Small intestine (tissue), 7 donors: ENCODE measurements around the gene PTCH1. TPM values are rescaled to one million over a fixed set of nuclear protein-coding genes. Genes with fewer than 3 reads are reported as not detected.

Source experiments
- DNase-seq, 2 donors: peaks; one replicate each; pipeline versions ENCODE4 v3.0.0 to v3.0.0-alpha.2; 2013
- FAIRE-seq: peaks from 2 replicates; lab custom pipeline; 2012; peaks lifted over from hg19 to GRCh38; lab: Jason Lieb, UNC
- H3K27ac ChIP-seq, 3 donors: one replicate each; pipeline ENCODE4 v1.5.1; 2013; ENCODE audit warnings: low read length in 2 of 3, mild to moderate bottlenecking in 2 of 3, control low read depth in 1 of 3, inconsistent platforms in 1 of 3, low read depth in 1 of 3, moderate library complexity in 1 of 3
- H3K27me3 ChIP-seq, 3 donors: one replicate each; pipeline ENCODE4 v1.6.1; 2013; ENCODE audit warnings: low read length in 3 of 3, inconsistent platforms in 1 of 3; ENCODE audit not compliant: control insufficient read depth in 3 of 3, insufficient read depth in 3 of 3
- H3K36me3 ChIP-seq, 3 donors: one replicate each; pipeline ENCODE4 v1.6.1; 2013; ENCODE audit warnings: low read length in 3 of 3, inconsistent platforms in 1 of 3, low read depth in 1 of 3, mild to moderate bottlenecking in 1 of 3, moderate library complexity in 1 of 3; ENCODE audit not compliant: control insufficient read depth in 3 of 3, insufficient read depth in 2 of 3
- H3K4me1 ChIP-seq, 3 donors: one replicate each; pipeline ENCODE4 v1.6.1; 2013; ENCODE audit warnings: low read length in 2 of 3, inconsistent platforms in 1 of 3, low read depth in 1 of 3, mild to moderate bottlenecking in 1 of 3, moderate library complexity in 1 of 3; ENCODE audit not compliant: control insufficient read depth in 3 of 3, insufficient read depth in 2 of 3
- H3K4me3 ChIP-seq, 3 donors: one replicate each; pipeline ENCODE4 v1.5.1; 2013; ENCODE audit warnings: low read length in 3 of 3, control low read depth in 1 of 3, inconsistent platforms in 1 of 3, low read depth in 1 of 3, mild to moderate bottlenecking in 1 of 3, moderate library complexity in 1 of 3
- H3K9me3 ChIP-seq, 2 donors: one replicate each; pipeline ENCODE4 v1.6.1; 2013; ENCODE audit warnings: low read depth in 1 of 2, low read length in 1 of 2; ENCODE audit not compliant: control insufficient read depth in 2 of 2, insufficient read depth in 1 of 2
- WGBS, 3 donors: extraction: QIAGEN DNeasy Blood & Tissue Kit; methylation state at CpG; one replicate each; pipeline ENCODE4 v1.1.7; 2013; 5-methylcytosine and 5-hydroxymethylcytosine counted together
- polyA plus RNA-seq, 4 donors: library from polyadenylated mRNA; stranded (reverse) in 3 of 4; unstranded in 1 of 4; fragments of 200-250 nt in 3 of 4; fragments of 120-200 nt in 1 of 4; gene quantifications; one replicate each; pipeline versions ENCODE4 v1.2.1 to v1.2.3, GENCODE V29; 2013
- donor health status: healthy with polysubstance abuse.
- donor health status: control.
- donor health status: control.
- donor health status: Bipolar disorder and iron deficiency.
- donor health status: healthy.

The PTCH1 gene
- polyA plus RNA-seq, 4 donors = 2.2 to 25.2 (median 5.8) TPM

DNA sequence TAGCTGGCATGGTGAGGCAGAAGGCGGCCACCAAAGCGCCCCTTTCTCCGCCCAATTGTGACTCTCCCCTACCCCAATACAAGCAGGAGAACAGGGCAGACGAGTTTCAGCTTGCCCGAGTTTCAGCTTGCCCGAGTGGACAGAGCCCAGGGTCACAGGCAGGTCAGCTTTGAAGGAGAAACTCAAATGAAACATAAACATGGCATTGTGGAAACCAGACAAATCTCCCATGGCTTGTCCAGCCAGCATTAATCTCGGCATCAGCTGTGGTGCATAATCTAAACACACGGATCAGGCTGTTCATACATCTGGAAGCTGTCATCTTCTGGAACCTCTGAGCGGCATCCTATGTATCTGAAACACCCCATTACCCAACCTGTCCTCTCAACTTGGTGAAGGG is 16.9 kb downstream of the PTCH1 start:
- H3K36me3 ChIP-seq = peaks cover 0 to 21% (median 0%) of the 10 kb centered on the region in 3 donors
- no peaks in the 10 kb centered on the region for H3K27me3 ChIP-seq
- DNase-seq (no peak), FAIRE-seq (no peak)
- no peak overlapping the region for H3K4me3 ChIP-seq
- no peaks in the 10 kb centered on the region for H3K9me3 ChIP-seq
- peak overlapping the region in 1 of 3 donors; percentile 22 for H3K27ac ChIP-seq
- peaks cover 0 to 9% (median 0%) of the 10 kb centered on the region in 3 donors for H3K4me1 ChIP-seq
- 55 to 78% (median 72%) methylated on average over 9 of the region's 9 CpGs for WGBS, 3 donors

DNA sequence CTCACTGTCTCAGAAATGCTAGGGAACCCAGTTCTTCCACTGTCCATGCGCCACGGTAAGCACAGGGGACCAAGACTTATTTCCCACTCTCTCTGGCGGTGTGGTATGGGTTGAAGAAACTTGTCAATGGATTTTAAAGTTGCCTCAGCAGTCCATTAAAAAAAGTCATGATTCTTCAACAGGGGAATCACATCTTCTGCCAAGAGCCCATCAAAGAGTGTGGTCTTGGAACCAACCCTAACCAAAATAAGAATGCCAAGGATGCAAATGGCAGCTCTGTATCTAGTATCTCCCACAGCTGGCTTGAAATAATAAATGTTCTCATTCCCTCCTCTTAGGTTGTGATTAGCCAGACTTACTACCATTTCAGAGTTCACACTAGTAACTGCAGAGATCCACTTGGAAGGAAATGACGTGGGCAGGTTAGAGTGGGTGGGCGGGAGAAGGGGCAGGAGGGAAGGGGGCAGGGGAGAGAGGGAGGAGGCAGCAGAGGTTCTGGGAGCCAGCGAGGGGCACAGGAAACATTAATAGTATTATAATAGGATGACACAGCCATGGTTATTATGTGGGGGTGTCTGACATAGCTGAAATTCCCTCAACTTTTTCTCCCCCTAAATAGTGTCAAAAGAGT is 17.6 kb downstream of the PTCH1 start:
- FAIRE-seq = no peak

DNA sequence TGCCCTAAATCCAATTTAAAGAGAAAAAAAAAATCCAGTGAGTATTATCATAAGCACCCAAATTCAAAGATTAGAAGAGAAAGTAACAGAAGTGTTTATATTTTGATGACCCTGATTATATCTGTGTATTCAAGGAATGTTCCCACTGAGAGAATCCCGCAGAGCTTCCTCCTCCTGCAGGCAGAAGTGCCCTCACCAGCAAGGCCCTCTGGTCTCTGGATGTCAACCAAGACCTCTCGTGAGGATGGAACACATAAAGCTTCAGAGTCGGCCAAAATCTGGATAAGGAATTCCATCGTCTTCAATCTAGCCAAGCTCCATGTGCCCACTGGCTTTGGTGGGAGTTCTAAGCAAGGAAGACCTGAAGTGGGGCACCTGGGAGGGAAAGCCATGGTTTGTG is 18.1 kb downstream of the PTCH1 start:
- no peak for FAIRE-seq
- 78 to 87% (median 78%) methylated on average over 4 of the region's 4 CpGs for WGBS, 3 donors
- peak overlapping the region in 2 of 3 donors; percentile 27 to 60 for H3K27ac ChIP-seq

More for the DNA sequence above, 17.6 kb downstream of the PTCH1 start:
- no peaks in the 10 kb centered on the region for H3K27me3 ChIP-seq
- H3K36me3 ChIP-seq = peaks cover 0 to 27% (median 0%) of the 10 kb centered on the region in 3 donors
- no peak for DNase-seq
- peak overlapping the region in 2 of 3 donors; percentile 27 to 60 for H3K27ac ChIP-seq
- no peaks in the 10 kb centered on the region for H3K9me3 ChIP-seq
- WGBS, 3 donors = 76 to 94% (median 86%) methylated on average over 6 of the region's 6 CpGs
- H3K4me3 ChIP-seq = no peak overlapping the region
- peaks cover 0 to 4% (median 0%) of the 10 kb centered on the region in 3 donors for H3K4me1 ChIP-seq

DNA sequence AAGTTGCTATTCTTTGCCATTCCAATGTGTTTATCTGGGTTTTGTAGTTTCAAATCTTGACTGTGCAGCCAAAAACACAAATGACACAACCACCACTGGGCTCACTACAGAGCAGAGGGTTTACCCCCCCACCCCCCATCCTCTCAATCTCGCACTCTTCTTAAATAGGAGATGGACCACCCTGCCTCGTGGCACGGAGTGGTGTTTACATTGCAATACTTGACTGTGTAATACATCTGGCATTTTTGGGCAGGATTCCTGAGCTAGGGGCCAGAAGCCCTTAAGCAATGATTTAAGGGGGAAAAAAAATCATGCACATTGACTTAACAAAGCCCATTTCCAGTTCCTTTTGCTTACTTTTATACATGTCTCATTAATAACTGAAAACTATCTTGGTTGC is 19.0 kb downstream of the PTCH1 start:
- no peak overlapping the region for H3K4me3 ChIP-seq
- peaks cover 0 to 37% (median 0%) of the 10 kb centered on the region in 3 donors for H3K36me3 ChIP-seq
- no peaks in the 10 kb centered on the region for H3K27me3 ChIP-seq
- 57 to 86% (median 72%) methylated on average over 3 of the region's 3 CpGs for WGBS, 3 donors
- no peak for FAIRE-seq
- peak overlapping the region in 1 of 3 donors; percentile 31 for H3K27ac ChIP-seq
- H3K9me3 ChIP-seq = no peaks in the 10 kb centered on the region
- DNase-seq = no peak
- peaks cover 0 to 2% (median 2%) of the 10 kb centered on the region in 3 donors for H3K4me1 ChIP-seq

More for the DNA sequence above, 18.1 kb downstream of the PTCH1 start:
- Histone ChIP-seq H3K4me1 (peaks cover 0 to 2% (median 2%) of the 10 kb centered on the region in 3 donors), H3K4me3 (no peak overlapping the region), H3K9me3 (no peaks in the 10 kb centered on the region), H3K27me3 (no peaks in the 10 kb centered on the region), H3K36me3 (peaks cover 0 to 32% (median 0%) of the 10 kb centered on the region in 3 donors)
- no peak for DNase-seq

DNA sequence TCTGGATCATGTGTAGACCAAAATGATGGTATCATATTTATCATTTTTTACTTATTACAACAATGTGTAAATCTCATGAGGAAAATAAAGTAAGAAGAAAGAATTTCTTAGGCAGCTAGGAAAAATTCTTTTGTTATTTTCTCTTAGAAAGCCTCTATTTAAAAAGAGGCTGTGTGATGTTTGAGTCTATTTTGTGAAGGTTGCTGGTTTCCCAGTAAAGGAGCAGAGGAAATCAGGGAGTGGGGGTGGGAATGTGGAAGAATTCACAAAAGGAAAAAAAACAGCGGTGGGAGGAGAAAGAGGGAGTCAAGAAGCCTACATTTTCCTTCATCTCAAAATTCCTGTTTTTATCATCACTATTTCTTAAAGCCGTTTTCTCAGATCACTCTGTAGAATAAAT is 20.1 kb downstream of the PTCH1 start:
- Histone ChIP-seq H3K4me1 (peaks cover 0 to 2% (median 2%) of the 10 kb centered on the region in 3 donors), H3K27ac (no peak overlapping the region), H3K36me3 (peaks cover 0 to 35% (median 0%) of the 10 kb centered on the region in 3 donors), H3K9me3 (no peaks in the 10 kb centered on the region), H3K27me3 (no peaks in the 10 kb centered on the region), H3K4me3 (no peak overlapping the region)
- FAIRE-seq (no peak), DNase-seq (no peak)
- WGBS, 3 donors = 64 to 82% (median 80%) methylated on average over 2 of the region's 2 CpGs

DNA sequence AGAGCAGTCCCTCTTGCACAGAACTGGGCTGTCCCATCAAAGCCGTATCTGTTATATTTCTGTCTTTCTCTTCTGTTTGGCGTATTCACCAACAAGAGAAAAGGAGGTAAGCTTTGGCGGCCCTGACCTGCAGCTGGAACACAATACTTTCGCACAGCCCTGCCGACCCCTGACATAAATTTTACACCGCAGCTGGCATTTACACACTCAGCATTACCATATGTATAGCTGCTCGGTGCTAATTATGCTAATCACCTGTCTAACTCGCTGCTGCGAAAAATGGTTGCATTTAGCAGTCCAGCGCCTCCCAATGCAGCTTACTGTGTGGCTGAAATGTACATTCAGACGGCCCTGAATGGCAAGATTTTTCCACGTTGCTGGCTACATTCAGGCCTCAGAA is 20.8 kb downstream of the PTCH1 start:
- WGBS, 3 donors = 80 to 87% (median 84%) methylated on average over 12 of the region's 12 CpGs
- Histone ChIP-seq H3K36me3 (peaks cover 0 to 35% (median 0%) of the 10 kb centered on the region in 3 donors), H3K27ac (peak overlapping the region in 2 of 3 donors; percentile 15 to 59), H3K4me1 (peaks cover 0 to 4% (median 2%) of the 10 kb centered on the region in 3 donors), H3K4me3 (no peak overlapping the region), H3K9me3 (no peaks in the 10 kb centered on the region), H3K27me3 (no peaks in the 10 kb centered on the region)
- DNase-seq = no peak
- no peak for FAIRE-seq

DNA sequence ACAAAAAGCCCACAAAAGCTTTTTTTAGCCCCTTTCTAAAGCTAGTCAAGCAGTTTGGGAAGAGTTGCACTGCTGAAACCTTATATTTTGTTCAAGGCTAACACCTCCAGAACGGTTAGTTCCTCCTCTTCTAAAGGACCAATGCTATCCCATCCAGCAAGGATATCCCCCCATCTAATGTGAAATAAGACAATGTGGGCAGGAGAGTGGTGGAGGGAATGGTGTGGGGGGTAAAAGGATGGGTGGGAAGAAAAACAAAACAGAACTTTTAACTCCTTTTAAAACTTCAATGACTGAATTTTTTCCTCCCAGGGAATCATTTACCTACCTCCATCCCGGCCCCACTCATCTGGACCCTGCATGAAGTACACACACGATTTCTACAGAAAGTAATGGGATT is 21.2 kb downstream of the PTCH1 start:
- 69 to 78% (median 69%) methylated on average over 3 of the region's 3 CpGs for WGBS, 3 donors
- Histone ChIP-seq H3K4me3 (no peak overlapping the region), H3K4me1 (peaks cover 0 to 4% (median 2%) of the 10 kb centered on the region in 3 donors), H3K27me3 (no peaks in the 10 kb centered on the region), H3K36me3 (peaks cover 0 to 34% (median 0%) of the 10 kb centered on the region in 3 donors), H3K27ac (peak overlapping the region in 2 of 3 donors; percentile 15 to 59), H3K9me3 (no peaks in the 10 kb centered on the region)
- FAIRE-seq (no peak), DNase-seq (no peak)

DNA sequence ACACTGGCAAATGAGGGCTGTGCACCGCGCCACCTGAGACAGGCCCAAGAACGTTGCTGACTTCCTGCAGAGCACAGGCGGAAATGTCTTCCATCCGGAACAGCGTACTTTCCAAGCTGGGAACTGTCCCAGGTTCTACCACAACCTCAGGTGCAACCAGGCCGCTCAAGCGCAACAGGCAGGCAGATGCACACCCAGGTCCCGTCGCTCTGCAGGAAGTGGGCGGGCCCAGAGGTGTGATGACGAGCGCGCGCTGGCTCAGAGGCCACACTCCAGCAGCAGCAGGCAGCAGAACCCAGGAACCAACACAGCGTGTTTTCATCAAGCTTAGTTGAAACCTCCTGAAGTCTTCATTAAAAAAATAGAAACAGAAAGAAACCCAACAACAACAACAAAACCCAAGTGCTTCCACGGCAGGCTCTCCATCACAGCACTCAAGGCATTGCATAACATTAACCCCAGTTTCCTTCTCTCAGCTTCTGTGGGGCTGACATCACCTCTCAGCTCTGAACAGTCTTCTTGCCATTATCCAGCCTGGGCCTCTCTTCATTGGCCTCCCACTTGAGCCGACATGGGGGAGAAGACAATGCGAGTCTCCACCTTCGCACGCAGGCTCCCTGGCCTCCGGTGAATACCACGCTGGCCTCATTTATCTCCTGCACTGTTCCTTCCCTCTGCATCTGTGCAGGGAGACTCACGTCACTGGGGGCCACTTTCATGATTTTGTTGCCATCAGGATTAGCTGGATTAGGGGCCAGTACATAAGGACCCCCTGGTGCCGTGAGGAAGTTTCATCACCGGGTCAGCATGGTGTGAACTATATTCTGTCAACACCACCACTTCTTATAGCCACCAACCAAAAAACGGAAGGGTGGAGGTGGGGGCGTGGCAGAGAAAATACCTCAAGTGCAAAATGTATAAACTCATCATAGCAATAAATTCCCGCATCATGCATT is 22.1 kb downstream of the PTCH1 start:
- Histone ChIP-seq H3K27ac (peak overlapping the region; percentile 29 to 75 (median 63)), H3K4me1 (peaks cover 0 to 4% (median 0%) of the 10 kb centered on the region in 3 donors), H3K36me3 (peaks cover 0 to 29% (median 0%) of the 10 kb centered on the region in 3 donors), H3K9me3 (no peaks in the 10 kb centered on the region), H3K27me3 (no peaks in the 10 kb centered on the region), H3K4me3 (no peak overlapping the region)
- FAIRE-seq (no peak), DNase-seq (peak; percentile 46 to 57)
- WGBS, 3 donors = 57 to 83% (median 69%) methylated on average over 28 to 29 of the region's 29 CpGs
